ENCODE data around the gene TRIM44.
"Not testable (repeated sequence)": the region's sequence is repeated elsewhere in the genome, so short reads cannot be mapped to it uniquely, and the experiment has no call there.

The TRIM44 gene

DNA sequence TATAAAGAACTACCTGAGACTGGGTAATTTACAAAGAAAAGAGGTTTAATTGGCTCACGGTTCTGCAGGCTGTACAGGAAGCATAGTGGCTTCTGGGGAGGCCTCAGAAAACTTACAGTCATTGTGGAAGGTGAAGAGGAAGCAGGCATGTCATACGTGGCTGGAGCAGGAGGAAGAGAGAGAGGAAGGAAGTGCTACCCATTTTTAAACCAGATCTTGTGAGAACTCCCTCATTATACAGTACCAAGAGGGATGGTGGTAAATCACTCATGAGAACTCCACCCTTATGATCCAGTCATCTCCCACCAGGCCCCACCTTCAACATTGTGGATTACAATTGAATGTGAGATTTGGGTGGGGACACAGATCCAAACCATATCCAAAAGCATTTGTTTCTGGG lies 53.1 kb downstream of the TRIM44 start:
- not testable (repeated sequence) for DNase-seq (ENCODE audit: low read depth in 2 of 2)

DNA sequence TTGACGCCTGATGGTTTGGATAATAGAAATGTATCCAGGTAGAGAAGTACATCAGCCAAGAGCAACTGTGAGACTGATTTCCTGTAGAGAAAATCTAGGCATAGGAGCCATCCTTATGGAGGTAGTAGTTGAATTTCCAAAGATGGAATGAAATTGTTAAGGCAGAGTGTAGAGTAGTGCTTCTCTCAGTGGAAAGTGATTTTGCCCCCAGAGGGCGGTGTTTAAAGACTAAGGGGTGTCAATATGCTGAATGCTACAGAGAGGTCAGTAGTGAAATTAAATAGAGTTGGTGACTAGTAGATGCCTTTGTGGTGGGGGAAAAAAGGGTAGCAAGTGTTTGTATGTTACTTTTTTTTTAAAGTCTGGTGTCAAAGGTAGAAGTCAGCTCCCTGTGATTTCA lies 54.5 kb downstream of the TRIM44 start:
- DNase-seq (ENCODE audit: low read depth in 2 of 2) = no peak

GRCh38 chr11:35717520-35717919 lies 54.9 kb downstream of the TRIM44 start:
- no peak for DNase-seq (ENCODE audit: low read depth in 2 of 2)

DNA sequence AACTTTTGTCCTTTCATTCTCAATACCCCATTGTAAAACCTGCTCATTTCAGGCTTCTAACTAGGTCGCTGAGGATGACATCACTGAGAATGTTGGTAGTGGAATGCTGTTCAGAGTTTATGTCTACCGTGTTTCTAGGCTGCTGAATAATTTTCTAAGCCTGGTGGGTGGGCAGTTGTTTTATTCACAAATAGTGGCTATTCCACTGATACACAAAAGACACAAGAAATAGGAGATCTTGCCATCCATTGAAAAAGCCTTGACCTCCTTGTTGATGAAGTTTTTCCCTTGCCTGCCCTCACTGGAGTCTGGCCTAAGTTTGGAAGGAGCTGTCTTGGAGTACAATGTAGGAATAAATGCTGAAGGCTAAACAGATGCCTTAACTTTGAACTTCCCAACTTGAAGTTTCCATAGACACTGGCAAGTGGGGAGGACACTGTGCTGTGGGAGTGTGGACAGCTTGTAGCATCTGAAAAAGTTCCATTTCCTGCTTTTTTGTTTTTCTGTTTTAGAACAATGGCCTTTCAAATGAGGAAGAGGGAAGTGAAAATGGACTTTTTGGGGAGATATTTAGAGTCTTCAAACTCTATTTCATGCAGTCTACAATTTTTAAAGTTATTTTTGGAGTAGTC lies 59.2 kb downstream of the TRIM44 start:
- DNase-seq (ENCODE audit: low read depth in 2 of 2) = no peak

DNA sequence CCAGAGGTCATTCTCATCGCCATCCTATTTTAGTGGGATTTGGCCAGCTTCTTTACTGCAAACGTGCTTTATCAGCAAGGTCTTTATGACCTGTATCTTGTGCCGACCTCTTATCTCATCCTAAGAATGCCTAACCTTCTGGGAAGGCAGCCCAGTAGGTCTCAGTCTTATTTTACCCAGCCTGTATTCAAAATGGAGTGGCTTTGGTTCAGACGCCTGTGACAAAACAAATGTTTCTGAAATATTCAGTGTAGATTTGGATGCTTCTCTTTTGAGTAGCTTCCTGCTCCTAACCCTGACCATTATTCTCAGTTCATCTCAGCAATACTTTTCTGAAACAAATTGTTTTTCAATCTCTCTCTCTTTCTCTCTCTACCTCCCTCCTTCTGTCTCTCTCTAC lies 60.1 kb downstream of the TRIM44 start:
- no peak for DNase-seq (ENCODE audit: low read depth in 2 of 2)

DNA sequence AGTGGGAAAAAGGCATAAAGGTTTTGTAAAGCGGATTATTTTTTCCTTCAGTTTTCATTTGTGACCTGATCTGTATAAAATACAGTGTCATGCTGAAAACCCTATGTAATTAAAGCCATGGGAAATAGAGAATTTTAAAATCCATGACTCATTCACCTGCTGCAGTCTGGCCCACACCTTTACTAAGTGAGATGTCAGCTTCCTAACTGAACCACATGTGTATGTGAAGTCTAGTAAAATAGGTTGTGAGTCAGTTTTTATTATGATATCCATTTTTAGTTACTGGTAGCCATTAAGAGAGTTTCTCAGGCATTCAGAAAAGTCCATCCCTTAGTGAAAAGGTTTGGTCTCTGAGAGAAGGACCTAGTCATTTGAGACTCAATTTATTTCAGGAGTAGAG lies 60.9 kb downstream of the TRIM44 start:
- DNase-seq (ENCODE audit: low read depth in 2 of 2) = no peak

DNA sequence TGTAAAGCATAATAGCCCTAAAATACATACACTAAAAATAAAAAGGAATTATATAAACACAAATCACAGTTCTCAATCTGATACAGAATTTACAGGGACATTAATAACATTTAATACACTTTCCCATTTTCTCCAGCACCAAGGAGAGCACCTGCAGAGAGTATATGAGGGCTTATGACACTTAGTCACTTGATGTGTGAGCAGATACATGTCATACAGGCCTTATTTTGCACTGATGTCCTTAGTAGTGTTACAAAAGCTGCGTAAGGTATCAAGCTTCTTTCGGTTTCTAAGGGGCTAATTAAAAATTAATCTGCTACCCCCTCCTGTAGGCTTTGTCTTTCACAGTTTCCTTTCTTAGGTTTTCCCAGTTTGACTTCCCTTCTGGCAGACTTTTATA lies 61.3 kb downstream of the TRIM44 start:
- no peak for DNase-seq (ENCODE audit: low read depth in 2 of 2)

DNA sequence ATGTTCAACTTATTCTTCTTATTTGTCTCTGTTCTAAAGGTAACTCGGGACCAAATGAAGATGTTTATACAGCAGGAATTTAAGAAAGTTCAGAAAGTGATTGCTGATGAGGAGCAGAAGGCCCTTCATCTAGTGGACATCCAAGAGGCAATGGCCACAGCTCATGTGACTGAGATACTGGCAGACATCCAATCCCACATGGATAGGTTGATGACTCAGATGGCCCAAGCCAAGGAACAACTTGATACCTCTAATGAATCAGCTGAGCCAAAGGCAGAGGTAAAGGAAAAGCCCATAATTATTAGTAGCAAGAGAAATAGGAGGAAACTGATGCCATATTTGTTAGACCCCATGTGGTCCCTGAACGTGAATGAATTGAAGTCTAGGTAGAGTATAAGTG lies 63.3 kb downstream of the TRIM44 start:
- DNase-seq (ENCODE audit: low read depth in 2 of 2) = peak in 1 of 2 experiments; percentile 2

DNA sequence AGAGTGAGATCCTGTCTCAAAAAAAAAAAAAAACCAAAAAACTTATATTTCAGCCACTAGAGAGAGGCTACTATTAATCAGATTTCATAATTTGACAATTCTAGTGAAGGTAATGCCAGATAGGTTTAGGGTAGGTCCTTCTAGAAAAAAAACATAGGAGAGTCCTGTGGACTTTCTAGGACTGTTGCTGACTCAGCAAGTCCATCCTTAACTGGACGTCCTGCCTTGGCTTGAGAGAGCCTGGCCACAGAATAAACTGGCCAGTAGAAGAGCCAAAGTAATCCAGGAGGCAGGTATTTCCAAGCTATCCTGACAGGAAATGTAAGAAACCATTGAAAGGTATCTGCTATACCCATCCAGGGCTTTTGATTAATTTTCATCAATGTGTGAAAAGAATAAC lies 64.6 kb downstream of the TRIM44 start:
- DNase-seq (ENCODE audit: low read depth in 2 of 2) = no peak

DNA sequence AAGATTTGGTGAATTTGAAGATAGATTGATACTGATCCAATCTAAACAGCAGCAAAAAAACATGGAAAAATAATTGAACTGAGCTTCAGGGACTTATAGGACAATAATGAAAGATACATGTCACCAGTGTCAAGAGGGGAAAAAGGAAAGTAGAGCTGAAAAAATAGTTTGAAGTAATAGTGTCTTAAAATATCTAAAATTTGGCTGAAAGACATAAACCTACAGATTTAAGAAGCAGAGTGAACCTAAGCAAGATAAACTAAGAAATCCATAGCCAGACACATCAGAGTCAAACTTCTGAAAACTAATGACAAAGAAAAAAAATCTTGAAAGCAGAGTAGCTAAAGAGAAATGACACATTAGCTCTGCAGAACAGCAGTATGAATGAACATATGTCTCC lies 67.7 kb downstream of the TRIM44 start:
- DNase-seq (ENCODE audit: low read depth in 2 of 2) = no peak

- DNase-seq (ENCODE audit: low read depth in 2 of 2) = no peak
These were observed 72.3 kb downstream of the TRIM44 start for GRCh38 chr11:35734669-35735410.

DNA sequence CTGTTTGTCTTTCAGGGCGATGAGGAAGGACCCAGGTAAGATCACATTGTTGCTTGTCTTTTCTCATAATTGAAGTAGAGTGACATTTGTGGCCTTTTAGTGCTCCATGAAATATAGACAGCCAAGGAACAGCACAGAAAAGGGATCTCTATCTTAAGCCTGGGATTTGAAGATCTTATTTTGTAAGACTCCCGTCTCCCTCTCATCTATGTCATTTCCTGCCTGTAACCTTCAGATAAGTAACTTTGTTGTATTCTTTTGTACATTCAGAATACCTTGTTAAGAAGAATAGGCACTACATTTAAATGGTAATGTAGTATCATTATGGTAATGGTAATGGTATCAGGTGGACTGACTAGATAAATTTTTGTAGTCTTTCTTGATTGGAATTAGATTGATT lies 72.8 kb downstream of the TRIM44 start:
- no peak for DNase-seq (ENCODE audit: low read depth in 2 of 2)

DNA sequence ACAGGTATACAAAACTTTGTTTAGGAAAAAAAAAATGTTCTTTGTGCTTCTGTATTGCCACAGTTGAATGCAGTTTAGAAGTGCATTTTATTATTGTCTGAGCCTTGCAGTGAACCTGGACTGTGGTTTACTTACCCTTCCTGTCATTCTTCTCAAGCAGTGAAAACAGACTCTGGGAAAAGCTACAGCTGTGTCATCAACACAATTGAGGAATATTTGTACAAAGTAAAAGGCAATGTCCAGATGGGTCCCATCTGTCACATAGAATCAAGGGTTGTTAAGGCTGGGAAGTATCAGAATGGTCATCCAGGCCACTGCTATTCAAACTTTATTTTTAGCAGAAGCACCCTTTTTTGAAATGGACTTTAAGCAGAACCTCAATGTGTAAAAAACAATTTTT lies 73.3 kb downstream of the TRIM44 start:
- DNase-seq (ENCODE audit: low read depth in 2 of 2) = no peak

DNA sequence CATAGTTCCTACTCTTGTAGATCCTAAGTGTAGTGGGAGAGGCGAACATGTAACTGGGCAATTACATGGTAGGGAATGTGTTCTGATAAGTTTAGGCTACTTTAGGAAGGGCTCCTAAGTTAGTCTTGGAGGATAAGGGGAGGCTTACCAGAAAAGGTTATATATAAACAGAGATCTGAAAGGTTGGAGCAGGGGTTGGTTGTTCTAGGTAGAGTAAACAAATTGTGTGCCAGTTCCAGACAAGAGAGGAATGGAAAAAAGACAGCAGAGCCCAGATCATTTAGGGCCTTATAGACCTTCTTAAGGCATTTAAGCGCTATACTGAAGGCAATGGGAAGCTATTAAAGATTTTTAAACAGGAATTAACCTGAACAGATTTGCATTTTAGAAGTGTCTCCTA lies 74.4 kb downstream of the TRIM44 start:
- DNase-seq (ENCODE audit: low read depth in 2 of 2) = no peak

GRCh38 chr11:35740061-35740799 lies 77.7 kb downstream of the TRIM44 start:
- no peak for DNase-seq (ENCODE audit: low read depth in 2 of 2)

DNA sequence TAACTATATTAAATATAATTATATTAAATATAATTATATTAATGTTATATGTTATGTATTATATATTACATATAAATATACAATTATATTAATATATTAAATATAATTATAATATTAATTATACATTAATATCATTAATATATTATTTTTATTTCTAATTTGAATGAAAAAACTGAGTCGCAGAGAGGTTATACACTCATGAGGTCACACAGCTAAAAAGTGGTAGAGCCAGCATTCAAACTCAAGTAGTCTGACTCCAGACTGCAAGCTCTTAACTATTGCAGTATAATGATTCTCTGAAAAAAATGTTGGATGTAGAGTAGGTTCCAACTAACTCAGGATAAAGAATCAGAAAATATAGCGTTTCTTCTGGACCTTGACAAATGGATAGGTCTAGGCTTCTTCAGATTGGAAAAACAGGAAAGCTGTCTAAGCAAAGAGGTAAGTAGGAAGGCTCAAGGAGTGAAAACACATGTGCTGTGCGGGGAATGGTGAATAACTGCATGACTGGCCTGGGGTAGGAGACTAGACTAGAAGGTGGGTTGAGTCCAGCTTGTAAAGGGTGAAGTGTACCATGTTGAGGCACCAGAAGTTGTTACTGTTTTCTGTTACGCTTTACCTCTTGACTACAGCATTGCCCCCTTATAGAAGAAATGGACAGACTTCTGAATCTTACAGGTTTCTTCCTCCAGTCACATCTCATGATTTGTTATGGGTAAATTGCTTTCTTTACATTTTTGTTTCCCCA lies 80.3 kb downstream of the TRIM44 start:
- no peak for DNase-seq (ENCODE audit: low read depth in 2 of 2)

DNA sequence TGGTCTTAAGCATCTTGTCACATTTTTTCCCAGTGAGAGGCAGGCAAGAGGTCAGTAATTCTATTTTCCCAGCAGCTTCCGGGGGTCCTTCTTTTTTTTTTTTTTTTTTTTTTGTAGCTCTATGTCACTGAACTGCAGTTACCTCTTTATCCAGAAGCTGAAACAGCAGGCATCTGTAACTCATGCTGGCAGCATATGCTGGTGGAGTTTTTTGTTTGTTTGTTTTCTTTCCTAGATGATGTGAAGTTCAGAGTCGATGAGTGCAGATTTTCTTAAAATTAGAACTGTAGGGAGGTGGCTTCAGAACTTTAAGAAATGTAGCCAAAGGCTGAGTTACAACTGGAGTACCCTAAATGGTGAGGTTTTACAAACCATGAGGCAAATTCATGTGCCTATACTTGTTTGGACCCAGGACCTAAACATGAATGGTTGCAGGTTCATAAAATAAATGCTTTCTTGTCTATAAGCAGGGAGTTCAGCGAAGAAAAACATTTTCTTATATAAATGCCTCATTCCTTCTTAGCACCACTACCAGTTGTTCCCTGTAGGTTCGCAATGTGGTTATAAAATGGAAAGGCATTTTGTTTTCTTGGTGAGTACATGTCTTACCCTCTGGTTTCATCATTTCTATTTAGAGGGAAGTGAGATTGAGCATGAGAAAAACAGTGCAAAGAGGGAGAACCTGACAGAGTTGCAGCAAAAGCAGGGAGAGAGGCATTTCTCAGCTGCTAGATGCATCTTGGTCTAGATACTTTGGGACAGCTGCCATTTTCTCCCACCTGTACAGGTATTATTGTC lies 84.0 kb downstream of the TRIM44 start:
- peak; percentile 15 to 21 for DNase-seq (ENCODE audit: low read depth in 2 of 2)

GRCh38 chr11:35747668-35748067 lies 85.1 kb downstream of the TRIM44 start:
- DNase-seq (ENCODE audit: low read depth in 2 of 2) = no peak

DNA sequence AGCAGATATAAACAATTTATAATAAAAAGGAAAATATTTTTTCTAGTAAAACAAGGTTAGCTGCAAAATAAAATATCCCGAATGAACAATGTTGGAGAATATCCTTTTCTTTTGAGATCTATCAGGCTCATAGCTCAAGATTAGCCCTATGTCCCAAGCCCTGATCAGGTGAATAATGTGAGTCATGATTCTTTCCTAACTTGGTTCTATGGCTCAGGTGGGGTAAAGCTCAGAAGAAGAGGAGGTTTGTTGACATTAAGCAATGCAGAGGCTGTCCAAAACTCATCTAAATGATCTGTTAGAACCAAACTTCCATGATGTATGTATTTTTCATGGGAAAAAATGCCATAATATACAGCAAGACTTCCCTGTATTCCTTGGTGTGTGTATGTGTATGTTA lies 86.1 kb downstream of the TRIM44 start:
- no peak for DNase-seq (ENCODE audit: low read depth in 2 of 2)

DNA sequence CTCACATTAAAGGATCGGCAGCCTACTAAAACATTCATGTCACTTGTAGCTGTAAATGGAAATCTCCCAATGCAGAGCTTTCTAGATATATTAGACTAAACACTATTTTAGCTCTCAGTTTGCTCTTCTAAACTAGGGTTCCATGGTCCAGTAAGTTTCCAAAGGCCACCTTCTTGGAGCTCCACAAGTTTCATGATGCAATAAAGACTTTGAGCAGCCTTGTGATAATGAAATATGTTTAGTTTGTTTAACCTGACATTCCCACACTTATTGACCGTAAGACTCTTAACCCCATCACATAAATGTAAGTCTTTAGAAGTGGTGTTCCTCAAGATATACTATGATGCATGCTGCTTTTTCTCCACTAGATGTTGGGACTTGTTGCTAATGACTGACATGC lies 87.7 kb downstream of the TRIM44 start:
- no peak for DNase-seq (ENCODE audit: low read depth in 2 of 2)

DNA sequence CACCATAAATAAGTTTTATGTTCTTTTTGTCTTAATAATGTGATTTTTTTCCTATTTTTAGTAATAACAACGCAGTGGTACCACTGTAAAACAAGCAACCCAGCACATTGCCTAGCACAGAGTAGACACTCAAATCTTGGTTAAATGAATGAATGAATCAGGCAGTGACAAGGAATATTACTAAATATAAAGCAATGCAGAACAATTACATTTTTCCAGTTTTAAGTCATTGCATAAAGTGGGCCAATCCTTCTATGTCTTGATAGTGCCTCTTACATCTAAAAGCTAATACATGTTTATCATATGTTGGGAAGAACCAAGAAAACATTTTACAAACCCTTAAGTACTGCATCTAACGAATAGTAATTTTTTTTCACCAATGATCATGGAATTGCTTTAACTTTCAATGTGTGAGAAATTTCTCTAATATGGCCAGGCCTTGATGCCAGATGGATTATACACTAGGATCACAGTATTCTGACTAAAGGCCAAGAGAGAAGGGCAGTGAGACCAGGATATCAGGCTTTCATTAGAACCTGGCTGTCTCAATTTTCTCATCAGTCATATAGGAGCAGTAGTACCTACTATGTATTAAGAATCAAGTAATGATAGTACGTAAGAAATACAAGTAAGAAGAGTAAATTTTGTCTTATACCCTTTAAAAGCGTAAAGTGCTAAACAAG lies 88.5 kb downstream of the TRIM44 start:
- no peak for DNase-seq (ENCODE audit: low read depth in 2 of 2)

Measured in fibroblast of skin of left quadriceps (primary cell).